ENCODE measurements around the gene OR2V1.

The OR2V1 gene

GRCh38 chr5:181081989-181082388 is 49.0 kb downstream of the OR2V1 start:
- peaks cover 28 to 83% of the 10 kb centered on the region in 2 donors for H3K27me3 Mint-ChIP-seq
- no peak overlapping the region for H3K4me3 Mint-ChIP-seq
- H3K9me3 Mint-ChIP-seq: no peaks in the 10 kb centered on the region
- ATAC-seq (replicated peaks): no peak
- no peaks in the 10 kb centered on the region for H3K36me3 Mint-ChIP-seq (ENCODE audit: insufficient read depth)
- no peak overlapping the region for H3K27ac Mint-ChIP-seq
- peaks cover 0 to 2% of the 10 kb centered on the region in 2 donors for H3K4me1 Mint-ChIP-seq (ENCODE audit: low read depth in 2 of 2)
- DNase-seq: no peak

GRCh38 chr5:181076920-181077319 is 54.0 kb downstream of the OR2V1 start:
- Mint-ChIP-seq H3K4me1 (ENCODE audit: low read depth in 2 of 2) (no peaks in the 10 kb centered on the region), H3K4me3 (no peak overlapping the region), H3K9me3 (no peaks in the 10 kb centered on the region), H3K27ac (no peak overlapping the region), H3K27me3 (peaks cover 28 to 76% of the 10 kb centered on the region in 2 donors), H3K36me3 (ENCODE audit: insufficient read depth) (no peaks in the 10 kb centered on the region)
- no peak for ATAC-seq (replicated peaks)
- DNase-seq: no peak
